Osteocyte (in vitro differentiated cells): ENCODE data around the gene ARAP1. TPM values are rescaled to one million over a fixed set of nuclear protein-coding genes. Genes with fewer than 3 reads are reported as not detected.
"Not testable (repeated sequence)": the region's sequence is repeated elsewhere in the genome, so short reads cannot be mapped to it uniquely, and the experiment has no call there.

Experiments used
- DNase-seq: peaks from one replicate; pipeline ENCODE4 v3.0.0; 2021; ENCODE audit warnings: mixed read lengths; ENCODE audit not compliant: unreplicated experiment; ENCODE audit errors: extremely low spot score
- H3K27ac Mint-ChIP-seq: one replicate; pipeline ENCODE4 v1.8.0; 2021; ENCODE audit warnings: mild to moderate bottlenecking, mixed read lengths; ENCODE audit not compliant: unreplicated experiment
- H3K27me3 Mint-ChIP-seq: one replicate; pipeline ENCODE4 v1.8.0; 2021; ENCODE audit warnings: mixed read lengths; ENCODE audit not compliant: unreplicated experiment
- H3K36me3 Mint-ChIP-seq: one replicate; pipeline ENCODE4 v1.8.0; 2021; ENCODE audit warnings: mixed read lengths; ENCODE audit not compliant: unreplicated experiment
- H3K4me1 Mint-ChIP-seq: one replicate; pipeline ENCODE4 v1.8.0; 2021; ENCODE audit warnings: mixed read lengths; ENCODE audit not compliant: unreplicated experiment
- H3K4me3 Mint-ChIP-seq: one replicate; pipeline ENCODE4 v1.8.0; 2021; ENCODE audit warnings: mild to moderate bottlenecking, moderate library complexity, mixed read lengths; ENCODE audit not compliant: unreplicated experiment
- H3K9me3 Mint-ChIP-seq: one replicate; pipeline ENCODE4 v1.8.0; 2021; ENCODE audit warnings: mixed read lengths; ENCODE audit not compliant: unreplicated experiment
- total RNA-seq: library from RNA; stranded (reverse); gene quantifications from 2 replicates; pipeline ENCODE4 v1.2.1, GENCODE V29; 2021
- TF ChIP-seq, protein P1 (sequence below): fragments of 200-600 bp; sonication (generic); IDR thresholded peaks from 2 replicates; pipeline ENCODE4 v1.5.0; 2021; ENCODE audit warnings: antibody characterized with exemption, mild to moderate bottlenecking, moderate library complexity

The ARAP1 gene
- total RNA-seq, 1 donor from 2014 or later = 64.2 TPM

DNA sequence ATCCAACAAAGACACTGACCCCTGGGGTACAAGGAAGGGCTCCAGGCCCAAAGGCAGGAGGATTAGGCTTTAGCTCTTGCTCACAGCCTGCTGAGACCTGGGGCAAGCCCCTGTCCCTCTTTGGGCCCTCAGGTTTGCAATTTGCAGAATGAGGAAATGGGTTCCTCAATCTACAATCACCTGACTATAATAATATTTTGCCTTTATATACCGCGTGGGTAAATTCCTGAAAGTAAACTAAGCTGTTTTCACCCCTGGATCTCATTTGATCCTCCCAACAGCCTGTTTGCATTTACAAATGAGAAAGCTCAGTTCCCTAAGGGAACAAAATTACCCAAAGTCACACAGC, 40.8 kb upstream of the ARAP1 start:
- Mint-ChIP-seq H3K4me1 (peaks cover 37% of the 10 kb centered on the region), H3K9me3 (no peaks in the 10 kb centered on the region), H3K27me3 (no peaks in the 10 kb centered on the region), H3K36me3 (no peaks in the 10 kb centered on the region), H3K27ac (peak overlapping the region; percentile 99), H3K4me3 (peak overlapping the region; percentile 99)
- TF ChIP-seq, protein P1, sequence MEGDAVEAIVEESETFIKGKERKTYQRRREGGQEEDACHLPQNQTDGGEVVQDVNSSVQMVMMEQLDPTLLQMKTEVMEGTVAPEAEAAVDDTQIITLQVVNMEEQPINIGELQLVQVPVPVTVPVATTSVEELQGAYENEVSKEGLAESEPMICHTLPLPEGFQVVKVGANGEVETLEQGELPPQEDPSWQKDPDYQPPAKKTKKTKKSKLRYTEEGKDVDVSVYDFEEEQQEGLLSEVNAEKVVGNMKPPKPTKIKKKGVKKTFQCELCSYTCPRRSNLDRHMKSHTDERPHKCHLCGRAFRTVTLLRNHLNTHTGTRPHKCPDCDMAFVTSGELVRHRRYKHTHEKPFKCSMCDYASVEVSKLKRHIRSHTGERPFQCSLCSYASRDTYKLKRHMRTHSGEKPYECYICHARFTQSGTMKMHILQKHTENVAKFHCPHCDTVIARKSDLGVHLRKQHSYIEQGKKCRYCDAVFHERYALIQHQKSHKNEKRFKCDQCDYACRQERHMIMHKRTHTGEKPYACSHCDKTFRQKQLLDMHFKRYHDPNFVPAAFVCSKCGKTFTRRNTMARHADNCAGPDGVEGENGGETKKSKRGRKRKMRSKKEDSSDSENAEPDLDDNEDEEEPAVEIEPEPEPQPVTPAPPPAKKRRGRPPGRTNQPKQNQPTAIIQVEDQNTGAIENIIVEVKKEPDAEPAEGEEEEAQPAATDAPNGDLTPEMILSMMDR = no peak
- no peak for DNase-seq

DNA sequence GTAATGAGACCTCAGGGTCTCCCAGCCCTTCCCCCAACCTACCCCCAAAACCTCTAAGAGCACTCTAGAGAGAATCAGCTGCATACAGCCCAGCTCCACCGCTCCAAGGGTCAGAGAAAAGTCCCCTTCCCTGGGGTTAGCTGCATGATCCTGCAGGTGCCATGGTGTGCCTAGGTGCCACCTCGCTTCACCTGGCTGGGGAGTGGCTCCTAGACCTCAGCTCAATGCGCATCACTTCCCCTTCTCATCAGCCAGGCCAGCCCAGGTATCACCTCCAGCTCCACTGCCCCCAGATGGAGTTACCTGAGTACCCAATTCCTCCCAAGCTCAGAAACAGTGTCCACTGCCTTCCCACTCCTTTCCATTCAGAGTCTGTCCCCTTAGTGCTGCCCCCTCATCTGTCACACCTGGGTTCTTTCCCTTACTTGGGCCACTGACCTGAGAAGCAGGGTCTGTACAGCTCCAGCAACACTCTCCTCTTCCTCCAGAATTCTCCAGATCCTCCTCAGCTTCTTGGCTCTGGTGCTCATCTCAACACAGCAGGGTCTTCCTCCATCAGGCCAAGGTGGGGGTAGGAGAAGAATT, 40.3 kb upstream of the ARAP1 start:
- TF ChIP-seq, protein P1 = no peak
- Mint-ChIP-seq H3K4me1 (peaks cover 37% of the 10 kb centered on the region), H3K4me3 (peak overlapping the region; percentile 14), H3K27ac (peak overlapping the region; percentile 99), H3K9me3 (no peaks in the 10 kb centered on the region), H3K27me3 (no peaks in the 10 kb centered on the region), H3K36me3 (no peaks in the 10 kb centered on the region)
- no peak for DNase-seq

DNA sequence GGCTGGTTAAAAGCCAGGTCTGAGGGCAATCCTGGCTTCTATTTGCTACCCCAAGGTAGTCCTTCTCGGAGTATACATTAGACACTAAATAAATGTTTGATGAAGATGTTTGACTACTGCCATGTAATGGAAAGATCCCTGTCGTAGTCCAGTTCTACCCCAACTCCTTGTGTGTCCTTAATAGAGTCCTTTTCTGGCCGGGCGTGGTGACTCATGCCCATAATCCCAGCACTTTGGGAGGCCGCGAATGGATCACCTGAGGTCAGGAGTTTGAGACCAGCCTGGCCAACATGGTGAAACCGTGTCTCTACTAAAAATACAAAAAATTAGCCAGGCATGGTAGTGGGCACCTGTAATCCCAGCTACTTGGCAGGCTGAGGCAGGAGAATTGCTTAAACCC, 39.0 kb upstream of the ARAP1 start:
- not testable (repeated sequence) for H3K27me3 Mint-ChIP-seq, H3K9me3 Mint-ChIP-seq, H3K4me3 Mint-ChIP-seq, DNase-seq, H3K36me3 Mint-ChIP-seq, H3K27ac Mint-ChIP-seq
- H3K4me1 Mint-ChIP-seq = peaks cover 37% of the 10 kb centered on the region

DNA sequence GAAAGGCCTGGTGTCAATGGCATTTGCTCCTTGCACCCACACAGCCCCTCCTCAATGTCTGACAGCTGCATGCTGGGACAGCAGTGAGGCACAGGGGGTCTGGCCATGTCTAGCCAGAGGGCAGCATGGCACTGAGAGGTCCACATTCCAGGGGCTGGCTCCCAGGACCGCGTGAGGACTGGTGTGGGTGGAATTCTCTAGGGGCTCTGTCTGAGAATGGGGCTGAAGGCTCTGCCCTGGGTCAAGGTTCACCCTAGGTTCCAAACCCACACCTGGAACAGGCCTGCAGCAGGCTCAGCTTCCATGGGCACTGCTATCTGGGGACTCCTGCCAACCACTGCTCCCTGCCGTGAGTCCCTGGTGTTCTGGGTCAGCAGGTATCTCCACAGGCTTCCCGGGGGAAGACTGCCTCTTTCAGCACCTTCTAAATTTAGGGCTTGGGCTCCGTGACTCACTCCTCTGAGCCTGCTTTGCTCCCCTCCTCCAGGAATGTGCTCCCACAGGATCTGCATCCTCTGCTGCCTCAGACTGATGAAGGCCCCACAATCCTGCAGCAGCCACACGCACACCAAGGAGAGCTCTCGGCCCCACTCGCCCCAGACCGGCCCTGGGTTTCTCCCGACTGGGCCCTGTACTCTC, 37.4 kb upstream of the ARAP1 start:
- no peak for DNase-seq
- H3K27ac Mint-ChIP-seq = peak overlapping the region; percentile 47
- H3K36me3 Mint-ChIP-seq = no peaks in the 10 kb centered on the region
- TF ChIP-seq, protein P1 = no peak
- no peak overlapping the region for H3K4me3 Mint-ChIP-seq
- H3K9me3 Mint-ChIP-seq = no peaks in the 10 kb centered on the region
- H3K4me1 Mint-ChIP-seq = peaks cover 34% of the 10 kb centered on the region
- no peaks in the 10 kb centered on the region for H3K27me3 Mint-ChIP-seq

DNA sequence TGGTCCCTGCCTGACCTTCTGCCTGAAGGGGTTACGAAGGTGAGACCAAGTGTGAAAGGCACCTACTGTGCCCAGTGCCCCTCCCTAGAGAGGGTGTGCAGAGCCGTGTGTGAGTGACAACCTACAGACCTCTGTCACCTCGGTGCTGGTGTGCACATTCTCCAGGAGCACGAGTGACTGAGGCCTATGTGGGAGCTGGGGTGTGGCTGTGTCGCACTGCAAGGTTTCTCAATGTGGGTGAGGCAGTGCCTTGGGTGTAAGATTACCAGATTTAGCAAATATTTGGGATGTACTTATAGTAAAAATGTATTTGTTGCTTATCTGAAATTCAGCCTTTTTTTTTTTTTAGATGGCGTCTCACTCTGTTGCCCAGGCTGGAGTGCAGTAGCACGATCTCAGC, 36.0 kb upstream of the ARAP1 start:
- TF ChIP-seq, protein P1 = no peak
- Mint-ChIP-seq H3K36me3 (no peaks in the 10 kb centered on the region), H3K4me1 (peaks cover 23% of the 10 kb centered on the region), H3K9me3 (no peaks in the 10 kb centered on the region), H3K27me3 (no peaks in the 10 kb centered on the region), H3K4me3 (no peak overlapping the region), H3K27ac (no peak overlapping the region)
- no peak for DNase-seq
